Panc1 (cell line): ENCODE measurements around the gene FHIT.

Source experiments
- CTCF ChIP-seq: fragments of 450-650 bp; IDR thresholded peaks from 2 replicates; pipeline ENCODE4 v1.5.1; 2017; ENCODE audit warnings: mild to moderate bottlenecking
- REST ChIP-seq, 2 experiments: IDR thresholded peaks; 2 replicates each; pipeline ENCODE4 v1.6.1; 2011 to 2012; ENCODE audit warnings: low read depth in 2 of 2, control low read depth in 1 of 2, low read length in 1 of 2, mild to moderate bottlenecking in 1 of 2, moderate library complexity in 1 of 2; ENCODE audit not compliant: insufficient read depth in 1 of 2

GRCh38 chr3:60246361-60246760, 1004.9 kb downstream of the FHIT start:
- no peak for TF ChIP-seq CTCF
- no peak for TF ChIP-seq REST (IDR thresholded peaks at IDR 0.05; ENCODE audit: insufficient read depth in 1 of 2, low read depth in 2 of 2, low read length in 1 of 2)
